Mesendoderm (in vitro differentiated cells): ENCODE data around the gene LUZP1.

Experiments used
- DNase-seq: peaks from one replicate; pipeline ENCODE4 v3.0.0; 2013
- H2AK5ac ChIP-seq: 2 replicates; pipeline ENCODE4 v1.6.1; 2013; ENCODE audit warnings: low read length, inconsistent platforms
- H2BK120ac ChIP-seq: 2 replicates; pipeline ENCODE4 v1.6.1; 2013; ENCODE audit warnings: low read depth, mild to moderate bottlenecking, low read length, moderate library complexity, mixed read lengths
- H2BK15ac ChIP-seq: replicated peaks from 2 replicates; pipeline ENCODE4 v1.6.1; 2013; ENCODE audit warnings: low read depth, mild to moderate bottlenecking, moderate library complexity
- H2BK5ac ChIP-seq: 2 replicates; pipeline ENCODE4 v1.6.1; 2013; ENCODE audit warnings: low read length, inconsistent platforms
- H3K18ac ChIP-seq: 2 replicates; pipeline ENCODE4 v1.6.1; 2013; ENCODE audit warnings: mild to moderate bottlenecking, low read length, mixed read lengths
- H3K23ac ChIP-seq: one replicate; pipeline ENCODE4 v1.6.1; 2013; ENCODE audit warnings: low read length
- H3K27ac ChIP-seq: 2 replicates; pipeline ENCODE4 v1.5.1; 2013; ENCODE audit warnings: low read depth, mild to moderate bottlenecking, inconsistent platforms, low read length, moderate library complexity
- H3K27me3 ChIP-seq: 2 replicates; pipeline ENCODE4 v1.6.1; 2013; ENCODE audit warnings: low read length, control low read depth, mild to moderate bottlenecking, inconsistent platforms; ENCODE audit not compliant: insufficient read depth, poor library complexity
- H3K36me3 ChIP-seq: 2 replicates; pipeline ENCODE4 v1.6.1; 2013; ENCODE audit warnings: low read length, inconsistent platforms; ENCODE audit not compliant: control insufficient read depth, insufficient read depth
- H3K4ac ChIP-seq: one replicate; pipeline ENCODE4 v1.6.1; 2013; ENCODE audit warnings: low read depth, mild to moderate bottlenecking, low read length, moderate library complexity
- H3K4me1 ChIP-seq: 2 replicates; pipeline ENCODE4 v1.6.1; 2013; ENCODE audit warnings: low read depth, low read length, inconsistent platforms; ENCODE audit not compliant: control insufficient read depth
- H3K4me2 ChIP-seq: 2 replicates; pipeline ENCODE4 v1.6.1; 2013; ENCODE audit warnings: low read length
- H3K4me3 ChIP-seq: 2 replicates; pipeline ENCODE4 v1.5.1; 2013; ENCODE audit warnings: mild to moderate bottlenecking, low read length
- H3K56ac ChIP-seq: one replicate; pipeline ENCODE4 v1.6.1; 2013; ENCODE audit warnings: low read length
- H3K79me1 ChIP-seq: 2 replicates; pipeline ENCODE4 v1.6.1; 2013; ENCODE audit warnings: low read length, inconsistent platforms
- H3K79me2 ChIP-seq: 2 replicates; pipeline ENCODE4 v1.6.1; 2013; ENCODE audit warnings: mild to moderate bottlenecking, low read length; ENCODE audit not compliant: control insufficient read depth, insufficient read depth
- H3K9ac ChIP-seq: 2 replicates; pipeline ENCODE4 v1.6.1; 2013; ENCODE audit warnings: low read length, inconsistent platforms
- H4K5ac ChIP-seq: one replicate; pipeline ENCODE4 v1.6.1; 2013; ENCODE audit warnings: low read length
- H4K8ac ChIP-seq: one replicate; pipeline ENCODE4 v1.6.1; 2013; ENCODE audit warnings: low read depth, mild to moderate bottlenecking, control low read depth, low read length, moderate library complexity
- WGBS: extraction: QIAGEN DNeasy Blood & Tissue Kit; methylation state at CpG from one replicate; pipeline ENCODE4 v1.1.7; 2013; ENCODE audit warnings: low lambda C conversion rate, missing lambda C conversion rate; ENCODE audit not compliant: insufficient coverage; ENCODE audit errors: extremely low coverage; 5-methylcytosine and 5-hydroxymethylcytosine counted together

The LUZP1 gene

DNA sequence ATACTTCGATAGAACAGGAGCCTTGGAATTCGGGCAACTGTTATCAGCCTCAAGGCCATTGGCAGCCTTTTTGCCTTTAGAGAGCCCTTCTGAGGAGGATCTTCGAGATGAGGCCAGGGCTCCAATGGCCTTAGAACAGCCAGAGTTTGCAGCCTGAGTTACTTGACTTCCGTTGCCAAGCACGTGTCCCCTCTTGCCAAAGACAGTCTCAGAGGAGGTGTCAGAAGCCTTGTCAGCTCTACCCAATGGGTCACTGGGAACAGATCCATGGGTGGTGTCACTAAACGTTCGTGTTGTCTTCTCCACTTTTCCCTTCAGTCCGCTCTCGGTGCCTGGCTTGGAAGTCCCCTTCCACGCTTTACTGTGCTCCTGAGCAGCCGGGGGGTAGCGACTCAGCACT is 76.2 kb downstream of the LUZP1 start:
- H3K79me1 ChIP-seq: no peaks in the 10 kb centered on the region
- no peak overlapping the region for H3K56ac ChIP-seq
- WGBS: no CpG with 5 or more reads among the region's 12 CpGs
- H2BK120ac ChIP-seq: no peak overlapping the region
- H2BK15ac ChIP-seq: no peak overlapping the region
- H3K27ac ChIP-seq: no peak overlapping the region
- no peaks in the 10 kb centered on the region for H3K27me3 ChIP-seq
- H2AK5ac ChIP-seq: no peak overlapping the region
- H3K23ac ChIP-seq: no peak overlapping the region
- peaks cover 1% of the 10 kb centered on the region for H3K79me2 ChIP-seq
- H3K18ac ChIP-seq: no peak overlapping the region
- H4K8ac ChIP-seq: no peak overlapping the region
- H3K9ac ChIP-seq: no peak overlapping the region
- H3K4me3 ChIP-seq: no peak overlapping the region
- H3K4me2 ChIP-seq: no peak overlapping the region
- H4K5ac ChIP-seq: no peak overlapping the region
- no peak for DNase-seq
- H3K4me1 ChIP-seq: no peaks in the 10 kb centered on the region
- no peak overlapping the region for H3K4ac ChIP-seq
- peaks cover 20% of the 10 kb centered on the region for H3K36me3 ChIP-seq
- H2BK5ac ChIP-seq: no peak overlapping the region

DNA sequence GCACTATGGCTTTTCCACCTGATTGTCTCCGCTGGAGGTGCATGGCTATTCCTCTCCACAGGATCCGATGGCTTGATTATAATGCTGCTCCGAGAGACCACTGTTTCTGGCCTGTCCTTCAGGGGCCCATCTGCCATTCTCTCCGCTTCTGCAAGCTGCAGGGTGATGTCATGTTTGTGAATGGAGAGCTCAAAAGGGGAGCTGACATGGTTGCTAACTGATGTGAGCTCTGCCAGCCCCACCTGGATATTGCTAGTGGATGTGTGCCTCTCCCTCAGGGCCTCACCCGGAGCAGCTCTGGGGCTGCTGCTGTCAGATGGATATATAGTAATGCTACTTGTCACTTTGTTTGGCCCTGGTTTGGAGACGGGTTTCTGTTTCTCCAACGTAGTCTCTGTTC is 77.1 kb downstream of the LUZP1 start:
- Histone ChIP-seq H2BK5ac (no peak overlapping the region), H3K36me3 (peaks cover 25% of the 10 kb centered on the region), H2AK5ac (no peak overlapping the region), H3K27me3 (no peaks in the 10 kb centered on the region), H3K23ac (no peak overlapping the region), H4K8ac (no peak overlapping the region), H3K9ac (no peak overlapping the region), H3K56ac (no peak overlapping the region), H2BK15ac (no peak overlapping the region), H3K79me2 (peaks cover 1% of the 10 kb centered on the region), H3K18ac (no peak overlapping the region), H3K4me3 (no peak overlapping the region), H2BK120ac (no peak overlapping the region), H3K79me1 (no peaks in the 10 kb centered on the region), H3K4me2 (no peak overlapping the region), H3K27ac (no peak overlapping the region), H4K5ac (no peak overlapping the region), H3K4ac (no peak overlapping the region), H3K4me1 (no peaks in the 10 kb centered on the region)
- WGBS: no CpG with 5 or more reads among the region's 7 CpGs
- no peak for DNase-seq

DNA sequence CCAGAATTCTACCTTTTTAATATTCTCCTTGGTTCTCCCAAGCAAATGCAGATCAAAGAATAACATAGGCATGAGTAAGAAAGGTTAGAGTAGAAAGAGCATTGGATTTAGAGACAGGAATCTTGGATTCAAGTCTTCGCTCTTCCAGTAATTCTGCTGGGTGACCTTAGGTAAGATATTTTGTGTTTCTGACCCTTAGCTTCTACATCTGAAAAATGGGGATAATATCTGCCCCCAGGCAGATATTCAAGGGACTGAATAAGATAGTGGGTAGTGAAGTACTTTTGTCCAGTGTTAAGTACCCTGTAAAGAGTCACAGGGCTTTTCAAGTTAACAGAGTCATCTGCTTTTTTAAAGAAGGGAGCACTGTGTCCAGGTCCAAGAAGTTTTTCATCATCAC is 78.6 kb downstream of the LUZP1 start:
- no peak overlapping the region for H3K27ac ChIP-seq
- peaks cover 1% of the 10 kb centered on the region for H3K79me2 ChIP-seq
- H3K4ac ChIP-seq: no peak overlapping the region
- no peak overlapping the region for H3K18ac ChIP-seq
- no peak overlapping the region for H3K4me3 ChIP-seq
- no peak overlapping the region for H4K5ac ChIP-seq
- no peak overlapping the region for H4K8ac ChIP-seq
- H3K56ac ChIP-seq: no peak overlapping the region
- no peak overlapping the region for H2BK120ac ChIP-seq
- H2BK5ac ChIP-seq: no peak overlapping the region
- H2AK5ac ChIP-seq: no peak overlapping the region
- no peak for DNase-seq
- H3K4me2 ChIP-seq: no peak overlapping the region
- H3K9ac ChIP-seq: no peak overlapping the region
- H3K27me3 ChIP-seq: no peaks in the 10 kb centered on the region
- H3K36me3 ChIP-seq: peaks cover 25% of the 10 kb centered on the region
- no peaks in the 10 kb centered on the region for H3K4me1 ChIP-seq
- no CpG with 5 or more reads among the region's 1 CpG for WGBS
- H3K79me1 ChIP-seq: no peaks in the 10 kb centered on the region
- H3K23ac ChIP-seq: no peak overlapping the region
- no peak overlapping the region for H2BK15ac ChIP-seq

DNA sequence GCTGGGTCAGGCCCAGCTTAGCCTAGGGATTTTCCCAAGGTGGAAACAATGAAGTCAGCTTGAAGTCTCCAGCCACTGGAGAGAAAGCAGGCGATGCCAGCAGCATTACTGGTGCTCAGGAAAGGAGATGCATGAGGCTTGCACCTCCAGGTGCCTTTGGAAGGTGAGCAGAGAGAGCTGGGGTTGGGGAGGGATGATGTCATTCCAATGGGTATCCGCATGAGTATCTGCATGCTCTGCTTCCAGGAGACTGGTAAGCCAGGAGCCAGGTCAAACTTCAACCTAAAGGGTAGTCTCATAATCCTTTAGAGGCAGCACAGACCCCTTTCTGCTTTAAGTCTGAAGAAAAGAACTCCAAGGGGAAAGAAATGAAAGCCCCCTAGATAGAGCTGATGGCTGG is 80.6 kb downstream of the LUZP1 start:
- Histone ChIP-seq H3K23ac (no peak overlapping the region), H3K79me2 (peaks cover 1% of the 10 kb centered on the region), H2BK120ac (no peak overlapping the region), H2BK5ac (no peak overlapping the region), H4K5ac (no peak overlapping the region), H4K8ac (no peak overlapping the region), H2BK15ac (no peak overlapping the region), H2AK5ac (no peak overlapping the region), H3K4me1 (no peaks in the 10 kb centered on the region), H3K27ac (no peak overlapping the region), H3K4me2 (no peak overlapping the region), H3K27me3 (no peaks in the 10 kb centered on the region), H3K9ac (no peak overlapping the region), H3K36me3 (peaks cover 29% of the 10 kb centered on the region), H3K4me3 (no peak overlapping the region), H3K4ac (no peak overlapping the region), H3K79me1 (no peaks in the 10 kb centered on the region), H3K18ac (no peak overlapping the region), H3K56ac (no peak overlapping the region)
- WGBS: no CpG with 5 or more reads among the region's 2 CpGs
- no peak for DNase-seq

DNA sequence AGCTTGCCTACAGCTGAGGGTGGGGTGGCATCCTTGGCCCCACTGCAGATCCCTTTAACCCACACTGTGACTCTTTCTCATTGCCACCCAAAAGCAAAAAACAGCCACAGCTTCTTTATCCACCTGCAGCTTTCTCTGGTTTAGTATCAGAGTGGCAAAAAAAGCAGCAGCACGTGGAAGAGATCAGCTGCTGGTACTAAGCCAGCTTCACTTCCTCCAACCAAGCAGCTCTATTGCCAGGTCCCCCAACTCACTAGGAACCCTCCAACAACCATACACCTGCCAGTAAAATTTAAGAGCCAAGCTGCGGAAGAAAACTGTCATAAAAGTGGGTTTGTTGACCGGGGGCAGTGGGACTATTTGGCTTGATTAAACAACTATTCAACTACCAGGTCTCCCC is 83.0 kb downstream of the LUZP1 start:
- Histone ChIP-seq H3K4me3 (no peak overlapping the region), H3K79me1 (no peaks in the 10 kb centered on the region), H4K8ac (no peak overlapping the region), H3K18ac (no peak overlapping the region), H3K4me2 (no peak overlapping the region), H2BK120ac (no peak overlapping the region), H3K56ac (no peak overlapping the region), H3K23ac (no peak overlapping the region), H2BK5ac (no peak overlapping the region), H2AK5ac (no peak overlapping the region), H3K9ac (no peak overlapping the region), H2BK15ac (no peak overlapping the region), H3K4ac (no peak overlapping the region), H3K4me1 (no peaks in the 10 kb centered on the region), H3K27ac (no peak overlapping the region), H3K36me3 (peaks cover 31% of the 10 kb centered on the region), H3K27me3 (no peaks in the 10 kb centered on the region), H4K5ac (no peak overlapping the region), H3K79me2 (no peaks in the 10 kb centered on the region)
- DNase-seq: no peak
- no CpG with 5 or more reads among the region's 3 CpGs for WGBS

DNA sequence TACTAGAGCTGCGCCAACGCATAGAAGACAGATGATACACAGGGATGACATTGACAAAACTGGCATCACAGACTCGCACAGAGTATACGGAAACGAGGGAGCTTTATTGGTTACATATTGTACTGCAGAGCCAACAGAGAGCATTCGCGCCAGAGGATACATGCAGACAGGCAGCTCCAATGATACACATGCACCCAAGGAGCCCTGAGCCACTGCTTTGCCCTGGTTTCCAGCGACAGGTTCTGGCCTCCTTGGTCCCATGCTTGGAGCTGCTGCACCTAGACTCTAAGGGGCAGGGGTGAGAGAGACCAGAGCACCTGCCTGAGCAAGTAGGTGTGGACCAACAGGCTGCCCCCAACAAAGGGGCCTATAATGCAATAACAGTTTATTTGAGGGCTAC is 83.8 kb downstream of the LUZP1 start:
- Histone ChIP-seq H3K36me3 (peaks cover 31% of the 10 kb centered on the region), H2AK5ac (no peak overlapping the region), H3K56ac (no peak overlapping the region), H2BK5ac (no peak overlapping the region), H3K79me2 (no peaks in the 10 kb centered on the region), H3K23ac (no peak overlapping the region), H4K5ac (no peak overlapping the region), H3K27ac (no peak overlapping the region), H3K79me1 (no peaks in the 10 kb centered on the region), H3K4me1 (no peaks in the 10 kb centered on the region), H3K9ac (no peak overlapping the region), H3K27me3 (no peaks in the 10 kb centered on the region), H4K8ac (no peak overlapping the region), H3K4me2 (no peak overlapping the region), H3K4me3 (no peak overlapping the region), H2BK15ac (no peak overlapping the region), H3K18ac (no peak overlapping the region), H2BK120ac (no peak overlapping the region), H3K4ac (no peak overlapping the region)
- DNase-seq: no peak
- WGBS: no CpG with 5 or more reads among the region's 8 CpGs
